OCI-LY7 (cell line): ENCODE results near the gene ZNF335.

Source experiments
- CTCF ChIP-seq: fragments of 200-600 bp; sonication (generic); conservative IDR thresholded peaks from 2 replicates; pipeline ENCODE4 v1.5.1; 2014; ENCODE audit warnings: mild to moderate bottlenecking, antibody characterized with exemption, low read length, moderate library complexity, mixed read lengths
- EZH2phosphoT487 ChIP-seq: fragments of 200-600 bp; sonication (generic); IDR thresholded peaks from 2 replicates; pipeline ENCODE4 v1.6.1; 2018; ENCODE audit warnings: low read depth, borderline replicate concordance, mild to moderate bottlenecking, mixed run types, antibody characterized with exemption, low read length, moderate library complexity, mixed read lengths

GRCh38 chr20:45926731-45927070 is 45.3 kb downstream of the ZNF335 start:
- TF ChIP-seq CTCF (no peak), EZH2phosphoT487 (no peak)
